Measurements from ENCODE around the gene PTPN9.
"Not testable (repeated sequence)": the region's sequence is repeated elsewhere in the genome, so short reads cannot be mapped to it uniquely, and the experiment has no call there.

Gene PTPN9

DNA sequence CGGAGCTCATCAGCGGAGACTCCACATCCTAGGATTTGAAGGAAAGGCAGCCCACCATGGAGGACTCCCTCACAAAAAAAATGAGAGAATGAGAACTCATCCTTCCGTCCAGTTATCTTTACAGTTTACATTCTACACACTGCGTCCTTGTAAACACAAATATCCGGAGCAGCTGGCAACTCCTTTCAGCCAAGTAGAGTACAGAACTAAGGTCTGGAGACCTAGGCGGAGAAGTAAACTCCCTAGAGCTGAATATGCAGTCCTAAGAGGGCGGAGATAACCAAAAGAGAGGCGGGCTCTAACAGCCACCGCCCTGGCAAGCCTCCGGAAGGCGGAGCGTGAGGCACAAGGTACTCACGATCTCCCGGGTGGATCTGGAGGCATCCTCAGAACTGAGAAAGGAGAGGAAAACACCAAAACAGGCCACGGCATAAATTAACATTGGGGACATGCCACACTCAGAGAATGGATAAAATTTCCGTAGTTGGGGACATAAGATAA lies 126.7 kb downstream of the PTPN9 start:
- peak; percentile 68 to 80 for DNase-seq

DNA sequence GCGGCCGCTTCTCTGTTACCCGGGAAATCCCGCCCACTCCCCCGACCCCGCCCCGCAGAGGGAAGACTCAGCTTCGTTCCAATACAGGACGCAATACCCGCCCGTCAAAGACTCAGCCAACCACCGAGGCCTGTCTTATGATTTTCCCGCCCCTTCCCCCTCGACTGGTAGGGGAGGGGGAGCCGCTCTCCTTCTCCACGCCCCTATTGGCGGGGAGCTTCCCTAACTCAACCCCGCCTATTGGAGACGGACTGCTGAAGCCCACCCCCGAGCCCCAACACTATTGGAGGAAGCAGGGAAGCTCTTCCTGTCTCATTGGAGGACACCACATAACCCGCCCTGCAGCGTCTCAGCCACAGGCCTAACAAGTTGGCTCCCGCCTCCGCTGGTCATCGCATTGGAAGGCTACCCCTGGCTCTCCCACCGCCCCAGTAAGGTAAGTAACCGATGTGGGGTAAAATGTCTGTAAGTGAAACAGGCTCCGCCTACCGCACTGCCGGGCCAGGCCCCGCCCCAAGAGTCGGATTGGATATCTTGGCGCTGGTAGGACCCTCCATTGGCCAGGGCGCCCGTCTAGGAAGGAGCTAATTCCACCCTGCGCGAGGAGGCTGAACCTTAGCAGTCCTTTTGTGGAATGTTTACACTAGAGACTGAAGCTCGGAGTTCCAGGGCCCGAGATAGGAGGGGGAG lies 127.3 kb downstream of the PTPN9 start, which contains the start of gene SIN3A:
TSS of gene SIN3A (minus strand) at position 17 of the 690 bp plus-strand sequence. CDS start 21,315 bp downstream, outside the sequence.
- DNase-seq: peak; percentile 100

DNA sequence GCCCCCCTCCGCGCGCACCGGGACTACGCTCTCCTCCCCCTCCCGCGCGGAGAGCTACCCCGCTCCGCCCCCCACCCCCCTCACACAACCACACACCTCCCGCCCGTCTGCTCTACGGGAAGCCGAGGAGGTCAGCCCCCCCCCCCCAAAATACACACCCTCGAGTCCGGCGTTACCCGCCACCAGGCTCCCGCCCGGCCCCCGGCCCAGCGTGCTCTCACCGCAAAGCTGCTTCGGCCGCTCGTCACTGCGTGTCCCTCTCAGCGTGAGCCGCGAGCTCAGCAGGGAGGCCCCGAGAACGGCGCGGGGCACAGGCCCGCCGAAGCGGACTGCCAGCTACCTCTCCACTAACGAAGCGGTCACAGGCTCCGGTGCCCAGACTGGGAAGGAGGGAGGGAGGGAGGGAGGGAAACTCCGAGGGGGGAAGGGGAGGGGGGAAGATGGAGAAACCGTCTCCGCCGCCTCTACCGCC lies 127.9 kb downstream of the PTPN9 start:
- no peak for DNase-seq

DNA sequence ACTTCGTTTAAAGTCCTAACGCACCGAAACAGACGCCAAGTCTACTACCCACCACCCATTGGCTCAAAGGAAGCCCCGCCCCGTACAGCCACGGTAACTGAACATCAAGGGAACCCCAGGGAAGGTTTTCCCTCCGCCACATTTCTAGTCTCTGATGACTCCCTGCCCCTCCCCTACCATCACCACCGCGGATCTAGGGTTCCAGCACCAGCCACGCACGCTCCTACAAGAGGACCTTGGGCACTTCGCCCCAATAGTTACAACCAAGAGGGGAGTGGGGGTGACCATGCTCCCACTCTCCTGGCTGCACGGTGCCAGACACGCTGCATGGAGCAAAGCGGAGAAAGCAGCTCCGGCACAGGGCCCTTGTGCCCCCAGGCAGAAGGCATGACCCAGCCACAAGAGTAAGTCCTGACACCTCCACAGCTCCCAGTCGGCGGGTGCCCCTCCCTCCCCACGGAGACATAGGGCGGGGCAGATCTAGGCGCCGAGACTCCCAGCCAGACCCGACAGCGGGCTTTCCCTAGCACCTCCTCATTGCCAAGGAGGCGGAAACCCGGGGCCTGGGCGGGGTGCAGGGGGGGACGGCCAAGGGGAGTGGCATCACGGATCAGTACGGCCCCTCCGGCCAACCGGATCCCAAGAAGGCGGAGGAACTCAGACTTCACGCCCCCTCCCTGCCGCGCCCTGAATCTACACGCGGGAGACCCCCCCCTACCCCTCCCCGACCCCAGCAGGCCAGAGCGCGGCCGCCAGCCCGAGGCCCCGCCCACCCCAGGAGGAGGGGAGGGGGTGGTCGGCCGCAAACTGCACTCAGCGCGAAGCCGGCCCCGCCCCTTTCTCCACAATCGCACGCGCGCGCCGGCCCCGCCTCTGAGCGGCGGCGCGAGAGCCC lies 128.6 kb downstream of the PTPN9 start:
- peak; percentile 96 to 98 for DNase-seq

DNA sequence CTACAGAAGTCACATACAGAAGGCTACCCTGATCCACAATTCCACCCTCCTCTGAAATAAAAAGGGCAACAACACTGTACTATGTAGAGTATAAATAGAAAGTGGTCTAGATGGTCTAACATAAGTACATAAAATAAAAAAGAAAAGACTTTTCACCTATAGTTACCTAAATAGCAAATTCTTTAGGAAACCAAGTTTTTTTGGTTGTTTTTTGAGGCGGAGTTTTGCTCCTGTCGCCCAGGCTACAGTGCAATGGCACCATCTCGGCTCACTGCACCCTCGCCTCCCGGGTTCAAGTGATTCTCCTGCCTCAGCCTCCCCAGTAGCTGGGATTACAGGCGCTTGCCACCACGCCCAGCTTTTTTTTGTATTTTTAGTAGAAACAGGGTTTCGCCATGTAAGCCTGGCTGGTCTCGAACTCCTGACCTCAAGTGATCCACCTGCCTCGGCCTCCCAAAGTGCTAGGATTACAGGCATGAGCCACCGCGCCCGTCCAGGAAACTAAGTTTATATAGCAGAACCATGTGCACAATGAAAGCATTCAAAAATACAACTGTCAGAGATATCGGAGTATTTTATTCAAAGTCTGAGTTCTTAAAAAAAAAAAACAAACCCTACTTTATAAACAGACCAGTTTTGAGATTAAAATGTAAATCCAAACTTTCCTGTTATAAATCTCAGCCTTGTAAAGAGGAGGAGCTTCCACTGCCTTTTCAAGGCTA lies 129.4 kb downstream of the PTPN9 start:
- no peak for DNase-seq

DNA sequence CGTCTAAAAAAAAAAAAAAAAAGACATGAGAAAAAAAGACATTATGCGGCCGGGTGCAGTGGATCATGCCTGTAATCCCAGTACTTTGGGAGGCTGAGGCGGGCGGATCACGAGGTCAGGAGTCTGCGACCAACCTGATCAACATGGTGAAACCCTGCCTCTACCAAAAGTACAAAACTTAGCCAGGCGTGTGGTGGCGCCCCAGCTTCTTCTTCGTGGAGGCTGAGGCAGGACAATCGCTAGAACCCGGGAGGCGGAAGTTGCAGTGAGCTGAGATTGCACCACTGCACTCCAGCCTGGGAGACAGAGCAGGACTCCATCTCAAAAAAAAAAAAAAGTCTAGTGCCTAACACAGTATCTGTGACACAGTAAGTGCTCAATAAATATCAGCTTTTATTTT lies 130.9 kb downstream of the PTPN9 start:
- DNase-seq: not testable (repeated sequence)

DNA sequence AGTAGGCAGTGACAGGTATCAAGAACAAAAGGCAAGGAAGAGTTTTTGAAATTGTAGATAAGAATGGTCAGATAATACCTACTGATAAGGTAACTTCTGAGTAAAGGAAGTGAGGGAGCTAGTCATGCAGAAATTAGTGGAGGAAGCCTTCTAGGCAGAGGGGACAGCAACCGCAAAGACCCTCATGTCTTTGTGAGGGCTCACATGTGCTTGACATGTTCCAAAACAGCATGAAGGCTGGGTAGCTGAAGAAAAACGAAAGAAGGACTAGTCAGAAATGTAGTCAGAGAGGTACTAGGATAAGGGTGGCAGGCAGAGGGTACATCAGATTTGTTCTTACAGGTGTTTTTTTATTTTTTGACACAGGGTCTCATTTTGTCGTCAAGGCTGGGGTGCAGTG lies 133.0 kb downstream of the PTPN9 start:
- DNase-seq: no peak

DNA sequence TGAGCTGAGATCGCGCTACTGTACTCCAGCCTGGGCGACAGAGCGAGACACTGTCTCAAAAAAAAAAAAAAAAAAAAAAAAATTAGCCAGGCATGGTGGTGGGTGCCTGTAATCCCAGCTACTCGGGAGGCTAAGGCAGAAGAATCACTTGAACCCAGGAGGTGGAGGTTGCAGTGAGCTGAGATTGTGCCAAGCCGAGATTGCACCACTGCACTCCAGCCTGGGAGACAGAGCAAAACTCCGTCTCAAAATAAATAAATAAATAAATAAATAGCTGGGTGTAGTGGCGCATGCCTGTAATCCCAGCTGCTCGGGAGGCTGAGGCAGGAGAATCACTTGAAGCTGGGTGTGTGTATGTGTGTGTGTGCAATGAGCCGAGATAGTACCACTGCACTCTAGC lies 133.8 kb downstream of the PTPN9 start:
- not testable (repeated sequence) for DNase-seq

DNA sequence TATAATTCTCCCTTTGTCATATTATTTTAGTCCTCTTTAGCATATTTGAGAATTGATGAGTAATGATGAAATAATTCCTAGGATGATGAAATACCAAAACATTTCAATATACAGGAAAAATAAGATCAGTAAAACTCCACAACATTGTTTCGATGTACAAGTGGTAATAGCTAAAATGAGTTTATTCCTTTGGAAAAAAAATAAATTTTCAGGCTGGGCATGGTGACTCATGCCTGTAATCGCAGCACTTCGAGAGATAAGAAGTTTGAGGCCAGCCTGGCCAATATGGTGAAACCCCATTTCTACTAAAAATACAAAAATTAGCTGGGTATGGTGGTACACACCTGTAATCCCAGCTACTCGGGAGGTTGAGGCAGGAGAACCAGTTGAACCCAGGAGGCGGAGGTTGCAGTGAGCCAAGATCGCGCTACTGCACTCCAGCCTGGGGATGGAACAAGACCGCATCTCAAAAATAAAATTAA lies 135.1 kb downstream of the PTPN9 start:
- DNase-seq: not testable (repeated sequence)

DNA sequence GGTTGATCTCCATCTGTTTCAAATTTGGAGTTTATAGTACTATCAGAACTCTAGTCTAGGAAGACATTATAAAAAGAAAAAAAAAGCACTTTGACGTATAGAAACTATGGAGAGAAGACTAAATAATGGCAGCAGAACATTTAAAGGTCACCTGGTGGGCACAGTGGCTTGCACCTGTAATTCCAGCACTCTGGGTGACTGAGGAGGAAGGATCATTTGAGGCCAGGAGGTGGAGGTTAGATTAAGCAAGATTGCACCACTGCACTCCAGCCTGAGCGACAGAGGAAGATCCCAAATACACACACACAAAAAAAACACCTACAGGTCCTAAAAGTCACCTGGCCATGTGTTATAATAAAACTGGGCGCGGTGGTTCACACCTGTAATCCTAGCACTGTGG lies 141.4 kb downstream of the PTPN9 start:
- no peak for DNase-seq

DNA sequence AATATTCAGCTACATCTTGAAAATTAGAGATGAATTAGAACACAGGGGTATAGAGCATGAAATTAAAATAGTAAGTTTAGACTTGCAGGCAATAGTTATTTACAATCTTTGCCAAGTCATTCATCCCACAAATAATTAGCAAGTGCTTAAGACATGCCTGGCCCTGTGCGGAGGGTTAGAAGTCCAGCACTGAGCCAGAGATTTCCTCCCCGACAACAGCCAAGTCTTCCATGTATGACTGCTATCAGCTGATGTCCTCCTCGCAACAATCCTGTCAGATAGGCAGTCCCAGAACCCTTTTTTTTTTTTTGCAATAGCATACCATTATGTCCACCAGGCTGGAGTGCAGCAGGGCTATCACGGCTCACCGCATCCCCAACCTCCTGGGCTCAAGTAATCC lies 142.2 kb downstream of the PTPN9 start:
- DNase-seq: no peak

DNA sequence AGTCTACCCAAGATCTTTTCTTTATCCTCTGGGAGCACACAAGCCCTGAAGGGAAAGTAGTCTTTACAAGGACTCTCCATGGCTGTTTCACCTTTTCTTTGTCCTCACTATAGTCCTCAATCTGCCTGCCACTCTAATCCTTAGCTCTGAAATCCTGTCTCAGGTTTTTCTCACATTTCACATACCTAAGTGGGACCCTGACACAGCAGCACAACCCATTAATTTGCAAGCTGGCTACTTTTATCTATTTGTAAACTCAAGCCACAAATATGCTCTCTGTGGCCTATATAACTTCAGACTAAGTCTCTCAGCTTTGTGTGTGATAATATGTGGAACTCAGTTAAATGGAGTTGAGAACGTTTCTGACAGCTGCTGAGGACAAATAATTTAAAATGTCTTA lies 147.4 kb downstream of the PTPN9 start:
- DNase-seq: no peak

DNA sequence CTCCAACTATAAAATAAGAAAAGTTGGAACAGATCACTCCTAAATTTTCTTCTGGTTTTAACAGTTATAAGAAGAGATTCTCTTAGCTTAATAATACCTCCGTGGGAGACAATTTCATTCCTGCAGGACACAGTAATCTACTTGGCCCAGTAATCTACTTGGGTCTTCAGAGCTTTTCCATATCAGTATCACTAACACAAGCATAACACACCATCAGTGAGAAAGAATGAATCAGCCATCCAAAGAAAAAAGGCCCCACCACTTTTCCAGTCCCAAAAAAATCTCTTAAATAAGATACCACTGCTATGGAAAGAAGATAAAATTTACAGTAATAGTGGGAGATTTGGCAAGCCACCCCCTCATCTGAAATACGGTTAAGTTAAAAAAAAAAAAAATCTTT lies 147.8 kb downstream of the PTPN9 start:
- DNase-seq: no peak

DNA sequence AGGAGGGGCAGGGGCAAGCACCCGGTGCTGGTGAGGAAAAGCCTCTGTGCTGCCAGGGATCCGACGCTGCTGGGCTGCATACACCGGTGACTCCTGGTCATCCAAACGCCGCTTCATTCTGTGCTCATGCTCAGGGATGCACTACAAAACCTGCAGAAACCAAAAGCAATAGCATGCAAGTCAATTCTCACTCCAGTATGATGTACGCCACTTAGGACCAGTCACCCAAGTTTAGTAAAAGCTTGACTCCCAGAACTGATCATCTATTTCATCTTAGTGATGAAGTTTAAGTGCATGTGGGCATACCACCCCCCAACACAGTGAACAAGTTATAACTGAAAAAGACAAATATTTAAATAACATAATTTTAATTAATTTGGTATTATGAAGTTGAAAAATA lies 148.9 kb downstream of the PTPN9 start:
- DNase-seq: no peak

DNA sequence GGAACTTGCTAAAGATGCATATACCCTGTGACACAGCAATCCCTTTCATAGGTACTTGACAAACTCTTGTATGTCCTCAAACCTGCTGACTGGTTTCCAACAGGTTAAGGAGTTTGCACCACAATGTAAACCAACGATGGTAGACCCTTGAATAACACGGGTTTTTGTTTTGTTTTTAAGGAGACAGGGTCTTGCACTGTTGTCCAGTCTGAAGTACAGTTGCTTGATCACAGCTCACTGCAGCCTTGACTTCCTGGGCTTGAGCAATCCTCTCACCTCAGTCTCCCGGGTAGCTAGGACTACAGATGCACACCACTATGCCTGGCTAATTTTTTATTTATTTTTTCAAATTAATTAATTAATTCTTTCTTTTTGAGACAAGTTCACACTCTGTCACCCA lies 151.0 kb downstream of the PTPN9 start:
- no peak for DNase-seq

DNA sequence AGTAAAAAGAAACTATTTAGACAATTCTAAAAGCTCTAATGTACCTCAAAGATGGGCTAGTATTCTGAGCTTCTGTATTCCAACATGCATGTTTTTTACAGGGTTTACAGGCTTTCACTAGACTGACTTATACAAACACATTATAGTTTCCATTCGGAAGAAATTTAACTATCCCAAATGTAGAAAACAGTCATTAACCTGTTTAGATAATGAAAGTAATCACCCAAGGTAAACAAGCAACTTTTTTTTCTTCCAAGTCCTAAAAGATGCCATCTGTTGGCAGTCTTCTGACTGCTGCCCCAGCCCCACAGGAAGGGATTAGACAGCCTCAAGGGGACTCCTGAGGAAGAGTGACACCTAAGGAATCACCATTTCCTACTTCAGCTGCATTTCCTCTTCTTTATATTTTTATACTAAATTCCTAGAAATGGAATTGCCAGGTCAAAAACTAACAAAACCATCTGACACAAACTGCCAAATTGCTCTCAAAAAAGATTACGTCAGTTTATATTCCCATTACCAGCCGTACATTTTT lies 153.1 kb downstream of the PTPN9 start:
- DNase-seq: no peak

DNA sequence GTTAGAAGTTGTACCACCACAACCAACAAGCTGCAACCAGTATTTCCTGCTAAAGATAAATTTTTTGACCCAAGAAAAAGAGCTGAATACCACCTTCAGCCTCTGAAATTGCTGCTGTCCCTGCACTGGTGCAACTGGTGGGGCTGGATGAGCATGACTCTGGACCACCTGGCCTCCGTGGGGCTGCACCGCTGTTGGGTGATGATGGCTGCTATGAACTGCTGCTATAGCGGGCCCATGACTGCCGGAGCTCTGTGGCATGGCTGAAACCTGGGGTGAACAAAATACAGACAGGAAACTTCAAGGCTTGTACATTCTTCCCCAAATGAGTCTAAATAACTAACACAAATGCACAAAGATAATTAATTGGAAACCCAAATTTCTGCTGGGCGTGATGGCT lies 156.6 kb downstream of the PTPN9 start:
- DNase-seq: no peak

DNA sequence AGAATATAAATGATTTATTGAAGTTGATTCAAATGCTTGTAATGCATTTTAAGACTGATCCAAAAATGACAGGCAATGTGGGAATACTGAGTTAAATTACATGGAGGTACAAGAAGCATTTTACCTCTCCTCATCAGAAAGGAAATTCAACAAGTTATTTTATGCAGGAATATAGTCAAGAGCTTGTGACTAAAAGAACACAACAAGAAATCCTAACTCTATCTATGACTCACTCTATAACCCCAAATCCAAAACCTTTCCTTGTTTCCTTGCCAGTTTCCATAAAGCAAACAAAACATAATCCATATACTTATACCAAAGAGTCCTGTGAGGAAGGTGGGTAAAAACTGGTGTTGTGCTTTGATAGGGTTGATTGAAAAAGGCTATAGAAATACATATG lies 158.4 kb downstream of the PTPN9 start:
- DNase-seq: no peak

DNA sequence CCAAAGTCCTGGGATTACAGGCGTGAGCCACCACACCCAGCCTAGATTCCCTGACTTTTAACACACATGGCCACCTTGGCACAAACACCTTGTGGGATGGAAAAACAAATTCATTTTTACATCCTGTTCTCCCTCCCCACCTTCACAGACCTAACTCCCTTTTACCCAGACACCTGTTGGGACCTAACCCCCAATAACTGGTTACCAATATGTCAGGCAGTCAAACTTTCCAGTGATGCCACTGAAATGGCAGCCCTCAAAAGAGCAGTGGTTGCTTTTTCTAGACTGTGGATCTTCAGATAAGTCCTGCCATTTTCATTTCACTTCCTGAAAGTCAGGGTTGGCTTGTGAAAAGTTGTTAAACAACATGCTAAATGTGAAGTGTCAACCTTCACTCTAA lies 162.5 kb downstream of the PTPN9 start:
- DNase-seq: no peak

Data from NCI-H2081 (cell line).